HepG2 (cell line): ENCODE measurements around the gene DNLZ. TPM values are rescaled to one million over a fixed set of nuclear protein-coding genes. Genes with fewer than 3 reads are reported as not detected.

Experiments used
- AGO1 ChIP-seq: fragments of 200-400 bp; formaldehyde crosslinking; IDR thresholded peaks from 2 replicates; pipeline ENCODE4 v1.6.1; 2017; ENCODE audit warnings: mild to moderate bottlenecking, low read depth, low read length, moderate library complexity; ENCODE audit not compliant: poor library complexity, severe bottlenecking
- CC2D1A ChIP-seq: sonication (generic); formaldehyde crosslinking; IDR thresholded peaks from 2 replicates; pipeline ENCODE4 v1.8.1; 2023; ENCODE audit warnings: mild to moderate bottlenecking, missing genetic modification reagents
- DMAP1 ChIP-seq: IDR thresholded peaks from 2 replicates; pipeline ENCODE4 v1.6.1; 2016
- EZH2 ChIP-seq: conservative IDR thresholded peaks from 2 replicates; pipeline ENCODE4 v1.6.1; 2012; ENCODE audit warnings: mild to moderate bottlenecking, low read depth, low read length, moderate library complexity
- GATA4 ChIP-seq: sonication (generic); IDR thresholded peaks from 2 replicates; pipeline ENCODE4 v1.6.1; 2016; ENCODE audit warnings: antibody characterized with exemption, low read depth, borderline replicate concordance
- HMGA1 ChIP-seq: sonication (generic); formaldehyde crosslinking; conservative IDR thresholded peaks from 2 replicates; pipeline ENCODE4 v1.4.0; 2020; ENCODE audit warnings: missing genetic modification reagents
- KDM1A ChIP-seq: IDR thresholded peaks from 2 replicates; pipeline ENCODE4 v1.6.1; 2016; ENCODE audit warnings: missing compliant biosample characterization
- SIN3B ChIP-seq: fragments of 150-350 bp; IDR thresholded peaks from 2 replicates; pipeline ENCODE4 v1.6.1; 2014; ENCODE audit warnings: low read length
- SRY ChIP-seq: sonication (generic); formaldehyde crosslinking; IDR thresholded peaks from 2 replicates; pipeline ENCODE4 v1.8.0; 2022; ENCODE audit warnings: mild to moderate bottlenecking, missing genetic modification reagents
- ZNF317 ChIP-seq: sonication (generic); formaldehyde crosslinking; IDR thresholded peaks from 2 replicates; pipeline ENCODE4 v1.5.0; 2020; ENCODE audit warnings: mild to moderate bottlenecking, missing genetic modification reagents
- ZNF331 ChIP-seq: sonication (generic); formaldehyde crosslinking; IDR thresholded peaks from 2 replicates; pipeline ENCODE4 v1.4.0; 2020; ENCODE audit warnings: missing genetic modification reagents
- ZNF556 ChIP-seq: sonication (generic); formaldehyde crosslinking; IDR thresholded peaks from 2 replicates; pipeline ENCODE4 v1.4.0; 2020; ENCODE audit warnings: mild to moderate bottlenecking, missing genetic modification reagents, borderline replicate concordance
- ZNF598 ChIP-seq: sonication (generic); formaldehyde crosslinking; IDR thresholded peaks from 2 replicates; pipeline ENCODE4 v1.5.1; 2020; ENCODE audit warnings: mild to moderate bottlenecking, missing genetic modification reagents, borderline replicate concordance
- ZNF775 ChIP-seq: sonication (generic); formaldehyde crosslinking; IDR thresholded peaks from 2 replicates; pipeline ENCODE4 v1.4.0; 2020; ENCODE audit warnings: missing genetic modification reagents, mild to moderate bottlenecking, moderate library complexity, borderline replicate concordance
- polyA plus RNA-seq, 8 experiments: library from polyadenylated mRNA; depleted of rRNA in 3 of 8; stranded (reverse) in 7 of 8; unstranded in 1 of 8; fragments of >200 nt; fragmentation: Illumina TruSeq in 4 of 8; extraction: Trizol in 4 of 8; gene quantifications; 2 replicates each; pipeline versions ENCODE4 v1.2.1 to v1.2.3, GENCODE V29; 2011 to 2016; ENCODE audit warnings: low read depth in 4 of 8, missing spikeins in 1 of 8, mixed read lengths in 1 of 8; ENCODE audit not compliant: insufficient read depth in 1 of 8
- total RNA-seq, 5 experiments: library from RNA; depleted of rRNA; stranded (reverse); fragments of >200 nt; fragmentation: Illumina TruSeq; extraction: Trizol; gene quantifications; 2 replicates each; pipeline ENCODE4 v1.2.3, GENCODE V29; 2016; ENCODE audit warnings: low read depth in 1 of 5
- TF ChIP-seq, protein P1 (sequence below): sonication (generic); formaldehyde crosslinking; IDR thresholded peaks from 2 replicates; pipeline ENCODE4 v1.5.1; 2020; ENCODE audit warnings: mild to moderate bottlenecking, missing genetic modification reagents, moderate library complexity
- TF ChIP-seq, protein P2 (sequence below): IDR thresholded peaks from 2 replicates; pipeline ENCODE4 v1.4.0; 2020; ENCODE audit warnings: mild to moderate bottlenecking, missing genetic modification reagents
- TF ChIP-seq, protein P3 (sequence below): sonication (generic); formaldehyde crosslinking; IDR thresholded peaks from 2 replicates; pipeline ENCODE4 v1.5.0; 2020; ENCODE audit warnings: mild to moderate bottlenecking, missing genetic modification reagents, moderate library complexity
- TF ChIP-seq, protein P4 (sequence below): sonication (generic); formaldehyde crosslinking; IDR thresholded peaks from 2 replicates; pipeline ENCODE4 v1.5.0; 2020; ENCODE audit warnings: mild to moderate bottlenecking, missing genetic modification reagents
- TF ChIP-seq, protein P5 (sequence below): IDR thresholded peaks from 2 replicates; pipeline ENCODE4 v1.6.1; 2016

Gene DNLZ
- total and polyA plus RNA-seq, 2 of the 13 experiments (the other 11 are each of a cell fraction or from before 2014, with no cell fraction given) = 3.4 to 8.0 TPM

DNA sequence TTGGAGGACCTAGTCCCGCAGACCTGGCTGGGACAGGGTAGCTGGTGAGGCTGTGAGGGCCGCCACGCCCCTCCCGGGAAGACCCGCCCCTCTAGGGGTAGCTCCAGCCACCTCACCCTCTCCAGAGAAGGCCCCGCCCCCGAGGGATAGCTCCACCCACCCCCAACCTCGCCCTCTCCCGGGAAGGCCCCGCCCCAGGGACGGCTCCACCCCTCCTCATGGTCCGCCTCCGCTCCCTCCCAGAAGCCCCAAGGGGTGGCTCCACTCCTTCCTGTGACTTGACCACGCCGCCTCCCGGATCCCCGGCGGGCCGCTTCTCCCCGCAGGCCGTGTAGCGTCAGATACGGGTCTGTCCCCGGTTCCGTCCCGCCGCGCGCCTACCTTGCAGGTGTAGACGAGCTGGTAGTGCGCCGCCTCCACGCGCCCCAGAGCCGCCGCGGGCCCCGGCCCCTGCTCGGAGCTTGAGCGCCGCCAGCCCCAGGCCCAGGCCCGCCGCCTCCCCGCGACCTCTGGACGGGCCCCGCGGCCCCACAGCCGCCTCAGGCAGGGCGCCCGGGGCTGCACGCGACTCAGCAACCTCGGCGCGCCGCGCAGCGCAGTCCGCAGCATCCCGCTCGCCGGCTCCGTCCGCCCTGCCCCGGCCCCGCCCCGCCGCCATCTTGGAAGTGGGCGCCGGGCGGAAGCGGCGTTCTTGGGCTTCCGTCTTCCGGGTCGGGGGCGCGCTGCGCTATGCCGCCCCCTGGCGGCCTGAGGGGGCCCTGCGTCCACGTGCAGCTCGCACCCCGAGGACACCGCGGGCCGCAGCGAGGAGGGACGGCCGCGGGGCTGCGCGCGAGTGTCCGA is at the start of gene DNLZ (continued):
- no peak for TF ChIP-seq ZNF598 (CRISPR knock-in tag)
- no peak for TF ChIP-seq CC2D1A (CRISPR knock-in tag)
- no peak for TF ChIP-seq SIN3B
- TF ChIP-seq ZNF331 (CRISPR knock-in tag) = peak; percentile 62
- peak; percentile 67; the same call in 1 of the 2 replicates for TF ChIP-seq ZNF775 (CRISPR knock-in tag)
- TF ChIP-seq KDM1A (CRISPR knock-in tag) = no peak
- TF ChIP-seq, protein P1, sequence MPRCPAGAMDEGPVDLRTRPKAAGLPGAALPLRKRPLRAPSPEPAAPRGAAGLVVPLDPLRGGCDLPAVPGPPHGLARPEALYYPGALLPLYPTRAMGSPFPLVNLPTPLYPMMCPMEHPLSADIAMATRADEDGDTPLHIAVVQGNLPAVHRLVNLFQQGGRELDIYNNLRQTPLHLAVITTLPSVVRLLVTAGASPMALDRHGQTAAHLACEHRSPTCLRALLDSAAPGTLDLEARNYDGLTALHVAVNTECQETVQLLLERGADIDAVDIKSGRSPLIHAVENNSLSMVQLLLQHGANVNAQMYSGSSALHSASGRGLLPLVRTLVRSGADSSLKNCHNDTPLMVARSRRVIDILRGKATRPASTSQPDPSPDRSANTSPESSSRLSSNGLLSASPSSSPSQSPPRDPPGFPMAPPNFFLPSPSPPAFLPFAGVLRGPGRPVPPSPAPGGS (CRISPR knock-in tag) = 0 out of 2 replicates have a peak, but pooled peaks have one; percentile 66
- TF ChIP-seq HMGA1 (CRISPR knock-in tag) = no peak
- TF ChIP-seq SRY = peak; percentile 95
- TF ChIP-seq, protein P2, sequence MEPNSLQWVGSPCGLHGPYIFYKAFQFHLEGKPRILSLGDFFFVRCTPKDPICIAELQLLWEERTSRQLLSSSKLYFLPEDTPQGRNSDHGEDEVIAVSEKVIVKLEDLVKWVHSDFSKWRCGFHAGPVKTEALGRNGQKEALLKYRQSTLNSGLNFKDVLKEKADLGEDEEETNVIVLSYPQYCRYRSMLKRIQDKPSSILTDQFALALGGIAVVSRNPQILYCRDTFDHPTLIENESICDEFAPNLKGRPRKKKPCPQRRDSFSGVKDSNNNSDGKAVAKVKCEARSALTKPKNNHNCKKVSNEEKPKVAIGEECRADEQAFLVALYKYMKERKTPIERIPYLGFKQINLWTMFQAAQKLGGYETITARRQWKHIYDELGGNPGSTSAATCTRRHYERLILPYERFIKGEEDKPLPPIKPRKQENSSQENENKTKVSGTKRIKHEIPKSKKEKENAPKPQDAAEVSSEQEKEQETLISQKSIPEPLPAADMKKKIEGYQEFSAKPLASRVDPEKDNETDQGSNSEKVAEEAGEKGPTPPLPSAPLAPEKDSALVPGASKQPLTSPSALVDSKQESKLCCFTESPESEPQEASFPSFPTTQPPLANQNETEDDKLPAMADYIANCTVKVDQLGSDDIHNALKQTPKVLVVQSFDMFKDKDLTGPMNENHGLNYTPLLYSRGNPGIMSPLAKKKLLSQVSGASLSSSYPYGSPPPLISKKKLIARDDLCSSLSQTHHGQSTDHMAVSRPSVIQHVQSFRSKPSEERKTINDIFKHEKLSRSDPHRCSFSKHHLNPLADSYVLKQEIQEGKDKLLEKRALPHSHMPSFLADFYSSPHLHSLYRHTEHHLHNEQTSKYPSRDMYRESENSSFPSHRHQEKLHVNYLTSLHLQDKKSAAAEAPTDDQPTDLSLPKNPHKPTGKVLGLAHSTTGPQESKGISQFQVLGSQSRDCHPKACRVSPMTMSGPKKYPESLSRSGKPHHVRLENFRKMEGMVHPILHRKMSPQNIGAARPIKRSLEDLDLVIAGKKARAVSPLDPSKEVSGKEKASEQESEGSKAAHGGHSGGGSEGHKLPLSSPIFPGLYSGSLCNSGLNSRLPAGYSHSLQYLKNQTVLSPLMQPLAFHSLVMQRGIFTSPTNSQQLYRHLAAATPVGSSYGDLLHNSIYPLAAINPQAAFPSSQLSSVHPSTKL (CRISPR knock-in tag) = no peak; the same call in 1 of the 2 replicates
- peak; percentile 93 for TF ChIP-seq AGO1
- TF ChIP-seq EZH2 = no peak
- TF ChIP-seq DMAP1 (CRISPR knock-in tag) = peak; percentile 84
- TF ChIP-seq GATA4 = no peak
- peak; percentile 97 for TF ChIP-seq ZNF556 (CRISPR knock-in tag)
- no peak for TF ChIP-seq ZNF317 (CRISPR knock-in tag)
- TF ChIP-seq, protein P3, sequence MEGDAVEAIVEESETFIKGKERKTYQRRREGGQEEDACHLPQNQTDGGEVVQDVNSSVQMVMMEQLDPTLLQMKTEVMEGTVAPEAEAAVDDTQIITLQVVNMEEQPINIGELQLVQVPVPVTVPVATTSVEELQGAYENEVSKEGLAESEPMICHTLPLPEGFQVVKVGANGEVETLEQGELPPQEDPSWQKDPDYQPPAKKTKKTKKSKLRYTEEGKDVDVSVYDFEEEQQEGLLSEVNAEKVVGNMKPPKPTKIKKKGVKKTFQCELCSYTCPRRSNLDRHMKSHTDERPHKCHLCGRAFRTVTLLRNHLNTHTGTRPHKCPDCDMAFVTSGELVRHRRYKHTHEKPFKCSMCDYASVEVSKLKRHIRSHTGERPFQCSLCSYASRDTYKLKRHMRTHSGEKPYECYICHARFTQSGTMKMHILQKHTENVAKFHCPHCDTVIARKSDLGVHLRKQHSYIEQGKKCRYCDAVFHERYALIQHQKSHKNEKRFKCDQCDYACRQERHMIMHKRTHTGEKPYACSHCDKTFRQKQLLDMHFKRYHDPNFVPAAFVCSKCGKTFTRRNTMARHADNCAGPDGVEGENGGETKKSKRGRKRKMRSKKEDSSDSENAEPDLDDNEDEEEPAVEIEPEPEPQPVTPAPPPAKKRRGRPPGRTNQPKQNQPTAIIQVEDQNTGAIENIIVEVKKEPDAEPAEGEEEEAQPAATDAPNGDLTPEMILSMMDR = peak; percentile 90
- TF ChIP-seq, protein P4, sequence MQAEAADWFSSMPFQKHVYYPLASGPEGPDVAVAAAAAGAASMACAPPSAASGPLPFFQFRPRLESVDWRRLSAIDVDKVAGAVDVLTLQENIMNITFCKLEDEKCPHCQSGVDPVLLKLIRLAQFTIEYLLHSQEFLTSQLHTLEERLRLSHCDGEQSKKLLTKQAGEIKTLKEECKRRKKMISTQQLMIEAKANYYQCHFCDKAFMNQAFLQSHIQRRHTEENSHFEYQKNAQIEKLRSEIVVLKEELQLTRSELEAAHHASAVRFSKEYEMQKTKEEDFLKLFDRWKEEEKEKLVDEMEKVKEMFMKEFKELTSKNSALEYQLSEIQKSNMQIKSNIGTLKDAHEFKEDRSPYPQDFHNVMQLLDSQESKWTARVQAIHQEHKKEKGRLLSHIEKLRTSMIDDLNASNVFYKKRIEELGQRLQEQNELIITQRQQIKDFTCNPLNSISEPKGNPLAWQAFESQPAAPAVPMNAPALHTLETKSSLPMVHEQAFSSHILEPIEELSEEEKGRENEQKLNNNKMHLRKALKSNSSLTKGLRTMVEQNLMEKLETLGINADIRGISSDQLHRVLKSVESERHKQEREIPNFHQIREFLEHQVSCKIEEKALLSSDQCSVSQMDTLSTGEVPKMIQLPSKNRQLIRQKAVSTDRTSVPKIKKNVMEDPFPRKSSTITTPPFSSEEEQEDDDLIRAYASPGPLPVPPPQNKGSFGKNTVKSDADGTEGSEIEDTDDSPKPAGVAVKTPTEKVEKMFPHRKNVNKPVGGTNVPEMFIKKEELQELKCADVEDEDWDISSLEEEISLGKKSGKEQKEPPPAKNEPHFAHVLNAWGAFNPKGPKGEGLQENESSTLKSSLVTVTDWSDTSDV (CRISPR knock-in tag) = peak; percentile 73; the same call in 1 of the 2 replicates
- TF ChIP-seq, protein P5, sequence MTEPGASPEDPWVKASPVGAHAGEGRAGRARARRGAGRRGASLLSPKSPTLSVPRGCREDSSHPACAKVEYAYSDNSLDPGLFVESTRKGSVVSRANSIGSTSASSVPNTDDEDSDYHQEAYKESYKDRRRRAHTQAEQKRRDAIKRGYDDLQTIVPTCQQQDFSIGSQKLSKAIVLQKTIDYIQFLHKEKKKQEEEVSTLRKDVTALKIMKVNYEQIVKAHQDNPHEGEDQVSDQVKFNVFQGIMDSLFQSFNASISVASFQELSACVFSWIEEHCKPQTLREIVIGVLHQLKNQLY = peak; percentile 62; the same call in 1 of the 2 replicates
